Right ventricle myocardium superior (tissue), 1 donor: Measurements from ENCODE around the gene ATRAID. TPM values are rescaled to one million over a fixed set of nuclear protein-coding genes. Genes with fewer than 3 reads are reported as not detected.

Experiments used
- ATAC-seq: fragments of 200-7000 bp; cut with Tn5 transposase; one replicate; pipeline ENCODE4 v1.9.1; 2020; ENCODE audit warnings: mild to moderate bottlenecking; ENCODE audit not compliant: poor library complexity
- DNase-seq: peaks from one replicate; pipeline ENCODE4 v3.0.0-alpha.2; 2020
- intact Hi-C: fragments of 100-400 bp; cut with DNase I; formaldehyde crosslinking; loops from one replicate; pipeline ENCODE4 v1.11.2; 2022
- total RNA-seq: library from RNA; stranded (reverse); fragmentation: NEBNext Ultra II Directional; extraction: Animal tissue kit (Norgen Biotek cat#: 25700); gene quantifications from one replicate; pipeline ENCODE4 v1.2.1, GENCODE V29; 2021
- donor health status: DM: no; HTN: yes; CAD: no; lungs with severe emphysema.

Gene ATRAID
- total RNA-seq, 1 donor from 2014 or later = 109 TPM

GRCh38 chr2:27262379-27263286, 50.8 kb downstream of the ATRAID start, which contains the start of gene SLC30A3:
SLC30A3 (minus strand) TSS chr2:27263047; CDS start chr2:27262906, 141 bp downstream.
- intact Hi-C loops = no loop called here
- peak; percentile 78 for DNase-seq
- peak; percentile 89 for ATAC-seq

DNA sequence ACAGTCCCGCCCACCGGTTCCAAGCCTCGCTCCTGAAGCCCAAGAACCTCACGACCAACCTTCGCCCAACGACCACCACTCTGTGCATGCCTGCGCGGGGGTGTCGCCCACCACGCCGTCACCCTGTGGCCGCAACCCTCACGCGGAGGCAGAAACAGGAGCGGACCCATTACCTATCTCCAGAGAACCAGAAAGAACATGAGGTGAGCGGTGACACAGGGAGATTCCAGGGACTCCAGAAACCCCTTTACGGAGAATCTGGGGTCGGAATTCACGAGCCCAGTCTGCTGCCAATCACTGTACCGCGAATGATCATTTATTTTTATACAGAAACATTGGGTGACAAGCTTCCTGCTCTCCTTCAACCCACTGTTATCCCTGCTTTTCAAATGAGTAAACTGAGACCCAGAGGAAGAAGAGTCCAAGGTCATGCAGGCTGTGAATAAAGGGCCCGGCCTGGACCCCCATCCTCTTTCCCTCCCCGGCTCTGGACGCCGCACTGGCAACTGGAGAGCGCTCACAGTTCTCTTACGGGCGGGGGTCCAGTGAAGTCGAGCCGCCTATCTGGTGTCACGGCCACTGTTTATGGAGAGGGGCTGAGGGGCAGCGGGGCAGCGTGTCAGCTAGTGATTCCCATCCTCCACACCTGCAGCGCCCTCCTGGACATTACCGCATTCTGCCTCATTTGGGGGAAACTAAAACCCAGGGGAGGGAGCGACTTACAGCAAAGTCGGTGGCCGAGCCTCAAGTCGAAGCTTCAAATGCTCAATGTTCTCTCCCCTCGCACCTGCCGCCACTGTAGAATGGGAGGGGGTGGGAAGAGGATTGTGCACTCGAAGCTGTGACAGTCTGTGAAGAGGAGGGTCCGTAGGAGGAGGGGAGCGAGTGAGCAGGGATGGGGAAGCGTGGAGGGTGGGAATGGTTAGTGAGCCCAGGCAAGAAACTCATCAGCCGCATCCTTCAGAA, 51.7 kb downstream of the ATRAID start:
- intact Hi-C loops = no loop called here
- no peak for ATAC-seq
- DNase-seq = no peak

- DNase-seq (no peak), ATAC-seq (peak; percentile 49)
- intact Hi-C loops = no loop called here
Observed at GRCh38 chr2:27264253-27264752, 52.5 kb downstream of the ATRAID start.

DNA sequence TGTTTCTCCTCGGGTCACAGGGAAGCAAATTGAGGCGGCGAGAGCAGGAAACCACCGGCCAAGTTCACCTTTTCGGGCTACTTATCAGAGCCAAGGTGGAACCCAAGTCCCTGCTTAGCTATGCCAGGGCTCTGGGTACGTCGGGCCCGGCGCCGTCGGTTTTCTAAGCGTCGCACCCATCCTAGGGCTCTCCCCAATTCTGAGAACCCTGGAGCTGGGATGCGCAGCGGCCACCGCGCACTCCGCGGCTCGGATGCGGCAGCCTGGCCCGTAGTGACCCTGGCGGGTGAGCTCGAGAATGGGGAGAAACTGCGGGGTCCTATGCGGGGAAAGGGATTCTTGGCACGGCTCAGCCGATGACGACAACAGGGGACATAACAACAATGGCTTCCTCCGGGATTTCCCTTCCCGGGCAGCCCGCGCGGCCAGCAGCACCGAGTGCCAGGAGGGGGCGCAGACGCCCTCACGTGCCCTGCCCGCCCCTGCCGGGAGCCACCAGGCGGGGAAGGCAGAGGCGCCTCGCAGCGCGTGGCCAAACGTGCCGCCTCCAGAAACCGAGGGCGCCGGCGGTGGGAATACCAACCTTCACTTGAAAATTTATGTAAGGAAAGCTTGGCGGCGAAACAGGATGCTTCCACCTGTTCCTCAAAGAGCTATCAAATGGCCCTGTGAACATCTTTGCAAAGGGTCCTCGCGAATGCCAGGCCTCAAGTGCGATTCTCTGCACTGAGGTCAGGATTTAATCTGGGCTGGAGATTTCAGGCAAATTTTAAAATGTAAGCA, 53.1 kb downstream of the ATRAID start:
- intact Hi-C loops = no loop called here
- DNase-seq = peak; percentile 83
- peak; percentile 80 for ATAC-seq

DNA sequence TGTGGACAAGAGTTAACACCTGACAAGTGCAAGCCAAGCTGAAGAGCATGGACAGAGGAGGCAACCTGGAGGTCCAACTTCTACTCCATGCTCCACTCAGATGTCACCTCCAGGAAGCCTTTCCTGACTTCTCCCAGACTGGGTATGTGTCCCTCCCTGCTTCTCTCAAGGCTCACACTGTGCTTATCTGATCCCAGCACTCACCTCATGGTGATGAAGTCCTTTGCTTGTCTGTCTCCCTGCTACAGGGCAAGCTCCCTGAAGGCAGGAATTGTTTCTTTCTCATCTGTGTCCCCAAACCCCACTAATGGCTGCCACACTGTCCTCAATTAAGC, 53.7 kb downstream of the ATRAID start:
- intact Hi-C loops = no loop called here
- DNase-seq (no peak), ATAC-seq (no peak)

Other genes with a start within 250 kb of the ATRAID start
- 57.9 TPM for gene MAPRE3, start 241.4 kb upstream of the ATRAID start, total RNA-seq
- gene TMEM214, start 179.1 kb upstream of the ATRAID start, total RNA-seq = 28.2 TPM
- gene AGBL5, start 160.4 kb upstream of the ATRAID start, total RNA-seq = 6.8 TPM
- gene OST4, start 140.4 kb upstream of the ATRAID start, total RNA-seq = 393 TPM
- gene EMILIN1, start 133.4 kb upstream of the ATRAID start, total RNA-seq = 17.4 TPM
- 3.3 TPM for gene KHK, start 125.3 kb upstream of the ATRAID start, total RNA-seq
- 1.4 TPM for gene CGREF1, start 92.9 kb upstream of the ATRAID start, total RNA-seq
- 4.0 TPM for gene ABHD1, start 88.2 kb upstream of the ATRAID start, total RNA-seq
- 50.6 TPM for gene PREB, start 77.4 kb upstream of the ATRAID start, total RNA-seq
- not detected for gene PRR30, start 72.6 kb upstream of the ATRAID start, total RNA-seq
- gene TCF23, start 63.0 kb upstream of the ATRAID start, total RNA-seq = not detected
- 12.3 TPM for gene SLC5A6, start 227 bp downstream of the ATRAID start, total RNA-seq
- 8.6 TPM for gene CAD, start 5.3 kb downstream of the ATRAID start, total RNA-seq
- gene SLC30A3, start 51.0 kb downstream of the ATRAID start, total RNA-seq = 10.4 TPM
- 2.3 TPM for gene DNAJC5G, start 63.4 kb downstream of the ATRAID start, total RNA-seq
- gene TRIM54, start 70.4 kb downstream of the ATRAID start, total RNA-seq = 301 TPM
- gene UCN, start 96.4 kb downstream of the ATRAID start, total RNA-seq = 0.59 TPM
- gene MPV17, start 111.1 kb downstream of the ATRAID start, total RNA-seq = 37.2 TPM
- gene GTF3C2, start 144.7 kb downstream of the ATRAID start, total RNA-seq = 14.6 TPM
- gene EIF2B4, start 158.3 kb downstream of the ATRAID start, total RNA-seq = 37.4 TPM
- 55.6 TPM for gene SNX17, start 158.6 kb downstream of the ATRAID start, total RNA-seq
- 6.0 TPM for gene ZNF513, start 168.7 kb downstream of the ATRAID start, total RNA-seq
- gene PPM1G, start 197.6 kb downstream of the ATRAID start, total RNA-seq = 34.3 TPM
- 50.8 TPM for gene NRBP1, start 216.6 kb downstream of the ATRAID start, total RNA-seq
- gene KRTCAP3, start 230.3 kb downstream of the ATRAID start, total RNA-seq = 0.24 TPM